HG03025 (cell line): ENCODE results near the gene IL2RG.

ENCODE experiments used
- ATAC-seq: cut with Tn5 transposase; IDR thresholded peaks from one replicate; pipeline ENCODE4 v1.9.1; 2021; ENCODE audit warnings: mild to moderate bottlenecking, moderate library complexity; ENCODE audit not compliant: unreplicated experiment, low FRiP score

IL2RG gene

GRCh38 chrX:71111141-71111843, at the start of gene IL2RG:
Gene IL2RG (minus strand): TSS chrX:71111577. CDS start chrX:71111539, 38 bp downstream.
- ATAC-seq = peak; percentile 60

GRCh38 chrX:71160475-71160874, 49.1 kb upstream of the IL2RG start:
- no peak for ATAC-seq

GRCh38 chrX:71159335-71159734, 48.0 kb upstream of the IL2RG start:
- ATAC-seq = no peak

DNA sequence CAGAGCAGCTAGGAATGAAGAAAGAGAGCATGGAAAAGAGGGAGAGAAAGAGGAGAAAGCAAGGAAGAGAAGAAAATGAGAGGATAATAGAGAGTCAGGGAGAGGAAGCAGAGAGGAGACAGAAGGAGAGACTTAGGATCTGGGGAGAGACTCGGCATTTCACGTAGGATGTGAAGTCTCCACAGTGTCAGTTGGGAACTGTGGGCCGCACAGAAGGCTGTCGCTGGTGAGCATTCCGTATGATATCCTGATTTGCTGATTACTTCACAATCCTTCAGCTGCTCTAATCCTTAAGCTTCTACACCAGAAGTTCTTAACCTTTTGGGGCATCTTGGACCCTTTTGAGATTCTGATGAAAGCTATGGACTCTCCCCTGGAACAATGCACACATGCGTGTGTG, 47.2 kb upstream of the IL2RG start:
- no peak for ATAC-seq

DNA sequence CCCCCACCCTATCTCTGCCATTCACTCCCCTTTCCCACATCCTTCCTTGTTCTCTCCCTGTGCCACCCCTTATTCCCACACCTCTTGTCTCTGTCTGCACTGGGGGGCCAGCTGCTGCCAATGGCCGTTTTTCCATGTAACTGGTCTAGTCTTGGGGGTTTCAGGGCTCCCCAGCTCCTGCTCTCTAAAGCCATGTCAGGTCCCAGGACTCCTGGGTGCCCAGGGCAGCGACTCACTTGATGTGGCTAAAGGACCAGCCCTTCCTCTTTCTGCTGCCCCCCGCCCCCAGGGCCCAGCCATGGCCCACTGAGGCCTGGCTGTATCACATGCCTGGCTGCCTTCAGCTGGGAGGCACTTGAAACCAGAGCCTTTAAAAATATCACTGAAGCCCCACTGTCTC, 43.3 kb upstream of the IL2RG start:
- ATAC-seq = no peak

DNA sequence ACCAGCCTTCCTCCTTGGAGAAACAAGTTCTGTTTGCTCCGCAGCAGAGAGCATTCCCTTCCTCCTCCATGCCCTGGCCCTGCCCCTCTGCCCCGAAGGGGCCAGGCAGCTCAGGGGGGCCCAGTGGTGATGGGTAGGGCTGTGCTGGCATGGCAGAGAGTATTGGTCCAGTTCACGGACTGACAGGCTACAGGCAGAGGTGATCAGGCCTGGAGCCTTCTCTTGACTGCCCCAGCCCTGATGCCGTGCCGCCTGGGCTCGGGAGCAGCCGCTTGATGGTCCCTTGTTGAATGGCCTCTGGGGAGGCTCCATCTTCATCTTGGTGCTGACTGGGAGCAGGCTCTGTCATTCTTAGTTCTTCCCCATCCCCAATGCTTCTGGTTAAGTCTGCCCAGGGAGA, 42.8 kb upstream of the IL2RG start:
- no peak for ATAC-seq

DNA sequence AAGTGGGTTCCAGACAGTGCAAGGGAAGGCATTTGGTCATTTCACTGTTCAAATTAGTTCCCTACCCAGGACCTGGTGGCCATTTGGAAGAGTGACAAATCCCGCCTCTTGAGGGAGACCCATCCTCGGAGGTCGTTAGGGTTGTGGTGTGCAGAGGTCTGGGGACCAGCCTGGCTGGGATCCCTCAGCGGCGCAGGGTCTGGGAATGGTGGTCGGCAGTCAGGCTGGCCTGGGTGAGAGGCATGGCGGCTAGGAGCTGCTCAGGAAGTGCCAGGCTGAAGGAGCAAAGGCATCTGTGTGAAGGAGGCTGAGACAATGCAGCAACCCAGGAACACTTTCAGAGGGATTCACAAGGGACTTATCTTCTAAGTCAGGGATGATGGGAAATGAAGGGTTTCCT, 40.0 kb upstream of the IL2RG start:
- ATAC-seq = no peak

GRCh38 chrX:71148278-71148663, 36.9 kb upstream of the IL2RG start:
- ATAC-seq = no peak

DNA sequence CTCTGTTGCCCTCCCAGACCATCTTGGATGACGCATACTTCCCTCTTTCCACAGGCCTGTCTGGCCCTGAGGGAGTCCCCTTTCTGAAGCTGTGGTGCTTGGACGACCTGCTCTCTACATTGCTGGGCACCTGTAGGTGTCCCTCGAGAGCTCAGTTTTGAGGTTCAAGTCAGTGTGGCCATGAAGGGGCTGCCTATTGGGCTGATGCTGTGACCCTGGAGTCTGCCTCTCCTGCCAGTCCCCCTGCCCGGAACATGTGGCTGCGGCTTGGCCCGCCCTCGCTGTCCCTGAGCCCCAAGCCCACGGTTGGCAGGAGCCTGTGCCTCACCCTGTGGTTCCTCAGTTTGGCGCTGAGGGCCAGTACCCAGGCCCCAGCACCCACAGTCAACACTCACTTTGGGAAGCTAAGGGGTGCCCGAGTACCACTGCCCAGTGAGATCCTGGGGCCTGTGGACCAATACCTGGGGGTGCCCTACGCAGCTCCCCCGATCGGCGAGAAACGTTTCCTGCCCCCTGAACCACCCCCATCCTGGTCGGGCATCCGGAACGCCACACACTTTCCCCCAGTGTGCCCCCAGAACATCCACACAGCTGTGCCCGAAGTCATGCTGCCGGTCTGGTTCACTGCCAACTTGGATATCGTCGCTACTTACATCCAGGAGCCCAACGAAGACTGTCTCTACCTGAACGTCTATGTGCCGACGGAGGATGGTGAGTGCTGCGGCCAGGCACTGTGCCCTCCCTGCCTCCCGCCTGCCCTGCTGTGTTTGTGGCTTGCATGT, 36.3 kb upstream of the IL2RG start:
- ATAC-seq = no peak

GRCh38 chrX:71144651-71145050, 33.3 kb upstream of the IL2RG start, which contains the start of gene NLGN3:
Gene NLGN3 (plus strand): TSS chrX:71144841. CDS start chrX:71147750, 2,909 bp downstream.
- ATAC-seq = no peak

DNA sequence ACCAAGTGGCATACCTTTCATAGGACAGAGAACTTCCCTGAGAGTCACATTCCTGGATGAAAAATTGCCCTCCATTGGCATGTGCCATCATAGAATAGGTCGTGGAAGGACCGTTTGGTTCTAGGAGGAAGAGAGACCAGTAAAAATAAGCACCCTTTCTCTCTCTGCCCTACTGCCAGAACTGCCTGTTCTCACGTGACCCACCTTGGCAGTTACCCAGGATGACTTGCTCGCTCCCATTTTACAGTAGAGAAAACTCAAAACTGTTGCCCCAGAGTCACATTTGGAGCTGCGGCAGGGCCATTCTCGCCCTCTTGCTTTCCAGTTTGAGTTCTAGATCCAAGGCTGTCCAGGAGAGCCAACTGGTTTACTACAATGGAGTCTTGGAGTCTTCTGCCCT, 32.1 kb upstream of the IL2RG start:
- ATAC-seq = no peak

DNA sequence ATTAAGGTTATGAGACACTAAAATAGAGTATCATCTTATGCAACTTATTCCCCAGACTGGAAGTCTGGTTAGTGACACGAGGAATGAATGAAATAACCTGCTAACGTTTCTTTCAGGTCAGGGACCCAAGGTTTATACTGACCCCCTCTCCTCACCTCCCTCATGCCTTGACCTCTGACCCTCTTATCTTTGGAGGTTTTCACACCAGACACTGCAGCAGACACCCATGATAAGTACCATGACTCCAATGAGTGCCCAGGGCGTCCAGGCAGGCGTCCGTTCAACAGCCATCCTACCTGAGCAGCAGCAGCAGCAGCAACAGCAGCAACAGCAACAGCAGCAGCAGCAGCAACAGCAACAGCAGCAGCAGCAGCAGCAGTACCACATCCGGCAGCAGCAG, 29.1 kb upstream of the IL2RG start:
- ATAC-seq = no peak

DNA sequence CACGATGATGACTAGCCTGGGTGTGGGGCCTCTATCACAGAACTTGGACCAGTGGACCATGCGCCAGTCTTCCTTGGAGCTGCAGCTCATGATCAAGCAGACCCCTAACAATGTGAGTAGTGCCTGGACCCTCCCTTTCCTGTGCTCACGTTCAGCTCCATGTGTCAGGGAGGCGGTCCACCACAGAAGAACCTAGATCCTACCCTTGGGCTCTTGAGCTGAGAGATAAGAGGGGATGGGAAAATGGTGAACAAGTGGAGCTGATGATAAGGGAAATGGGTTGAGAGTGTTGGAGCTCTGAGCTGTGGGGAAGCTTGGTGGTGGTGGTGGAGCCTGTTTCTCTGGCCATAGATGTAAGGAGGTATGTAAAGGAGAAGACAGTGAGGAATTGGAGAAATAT, 20.1 kb upstream of the IL2RG start:
- no peak for ATAC-seq

GRCh38 chrX:71128915-71129765, 17.8 kb upstream of the IL2RG start:
- no peak for ATAC-seq

- no peak for ATAC-seq
Measured at GRCh38 chrX:71128166-71128833, 16.9 kb upstream of the IL2RG start.

- ATAC-seq = no peak
Measured at GRCh38 chrX:71118985-71119535, 7.7 kb upstream of the IL2RG start.

GRCh38 chrX:71118032-71118984, 6.9 kb upstream of the IL2RG start, which contains the start of gene MED12:
Gene MED12 (plus strand): TSS chrX:71118596. CDS start chrX:71118755, 159 bp downstream.
- ATAC-seq = peak; percentile 86

DNA sequence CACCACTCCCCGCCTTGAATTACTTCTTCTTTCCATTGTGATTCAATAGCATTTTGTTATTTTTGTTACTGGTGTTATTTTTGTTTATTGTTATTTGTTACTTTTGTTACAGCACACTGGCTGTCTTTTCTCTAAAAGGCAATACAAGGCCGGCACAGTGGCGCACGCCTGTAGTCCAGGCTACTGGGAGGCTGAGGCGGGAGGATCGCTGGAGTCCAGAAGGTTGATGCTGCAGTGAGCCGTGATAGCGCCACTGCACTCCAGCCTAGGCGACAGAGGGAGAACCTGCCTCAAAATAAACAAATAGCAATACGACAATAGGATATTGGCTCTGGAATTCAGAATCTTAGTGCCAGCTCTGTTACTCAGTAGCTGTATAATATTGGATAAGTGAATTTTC, 6.0 kb upstream of the IL2RG start:
- ATAC-seq = no peak

- ATAC-seq = no peak
Measured at GRCh38 chrX:71111921-71112431, 599 bp upstream of the IL2RG start.
